GM21360 (cell line): ENCODE data around the gene TAS2R31.
A peak's percentile ranks its signal among the peaks of the same experiment; 100 is the strongest.
"Not testable (repeated sequence)": the region's sequence is repeated elsewhere in the genome, so short reads cannot be mapped to it uniquely, and the experiment has no call there.

Source experiments
- ATAC-seq: cut with Tn5 transposase; IDR thresholded peaks from one replicate; pipeline ENCODE4 v1.9.1; 2021; ENCODE audit warnings: mild to moderate bottlenecking, moderate library complexity; ENCODE audit not compliant: unreplicated experiment

Gene TAS2R31, protein sequence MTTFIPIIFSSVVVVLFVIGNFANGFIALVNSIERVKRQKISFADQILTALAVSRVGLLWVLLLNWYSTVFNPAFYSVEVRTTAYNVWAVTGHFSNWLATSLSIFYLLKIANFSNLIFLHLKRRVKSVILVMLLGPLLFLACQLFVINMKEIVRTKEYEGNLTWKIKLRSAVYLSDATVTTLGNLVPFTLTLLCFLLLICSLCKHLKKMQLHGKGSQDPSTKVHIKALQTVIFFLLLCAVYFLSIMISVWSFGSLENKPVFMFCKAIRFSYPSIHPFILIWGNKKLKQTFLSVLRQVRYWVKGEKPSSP

DNA sequence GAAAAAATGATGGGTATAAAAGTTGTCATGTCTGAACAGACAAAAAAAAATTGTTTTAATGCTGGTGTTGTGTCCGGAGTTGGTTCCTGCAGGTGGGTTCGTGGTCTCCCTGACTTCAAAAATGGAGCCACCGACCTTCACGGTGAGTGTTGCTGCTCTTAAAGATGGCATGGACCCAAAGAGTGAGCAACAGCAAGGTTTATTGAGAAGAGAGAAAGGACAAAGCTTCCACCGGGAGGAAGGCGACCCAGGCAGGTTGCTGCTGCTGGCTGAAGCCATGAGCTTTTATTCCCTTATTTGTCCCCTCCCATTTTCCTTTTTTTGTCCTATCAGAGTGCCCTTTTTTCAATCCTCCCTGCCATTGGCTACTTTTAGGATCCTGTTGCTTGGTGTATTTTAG is at the start of gene TAS2R31:
TAS2R31 (minus strand) TSS at position 101 of the 400 bp plus-strand sequence; CDS start at position 29, 72 bp downstream.
- no peak for ATAC-seq

DNA sequence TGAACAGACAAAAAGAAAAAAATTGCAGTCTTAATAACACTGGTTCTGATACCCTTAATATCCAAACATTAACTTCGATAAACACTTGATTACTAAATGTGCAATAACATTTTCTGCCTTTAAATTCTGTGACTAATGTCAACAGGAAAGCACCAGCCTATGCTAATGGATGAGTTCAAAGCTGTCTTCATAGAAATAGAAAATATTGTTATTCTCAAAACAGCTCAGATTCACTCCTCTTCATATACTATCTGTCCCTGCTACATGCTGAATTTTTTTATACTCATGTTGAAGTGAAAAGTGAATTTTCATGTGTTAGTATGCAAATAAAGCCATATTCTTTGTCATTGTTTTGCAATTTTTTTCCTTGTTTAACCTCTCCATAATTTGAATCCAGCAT is 47.0 kb upstream of the TAS2R31 start:
- ATAC-seq, result no peak

DNA sequence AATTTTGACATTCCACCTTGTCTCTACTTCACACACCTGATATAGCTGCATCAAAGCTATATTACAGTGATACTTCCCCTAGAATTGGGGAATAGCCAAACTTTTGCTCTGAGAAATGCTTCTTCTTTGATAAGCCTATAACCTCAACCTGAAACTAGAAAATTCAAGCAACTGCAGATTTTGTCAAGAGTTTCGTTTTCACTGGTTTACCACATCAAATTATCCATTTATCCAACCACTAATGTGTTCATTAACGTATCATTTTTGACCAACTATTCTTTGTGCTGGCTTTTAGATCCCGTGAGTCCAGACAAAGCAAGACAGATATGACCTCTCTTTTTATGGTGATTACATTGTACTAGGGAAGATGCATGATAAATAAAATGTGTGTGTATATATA is 44.4 kb upstream of the TAS2R31 start:
- ATAC-seq, result no peak

DNA sequence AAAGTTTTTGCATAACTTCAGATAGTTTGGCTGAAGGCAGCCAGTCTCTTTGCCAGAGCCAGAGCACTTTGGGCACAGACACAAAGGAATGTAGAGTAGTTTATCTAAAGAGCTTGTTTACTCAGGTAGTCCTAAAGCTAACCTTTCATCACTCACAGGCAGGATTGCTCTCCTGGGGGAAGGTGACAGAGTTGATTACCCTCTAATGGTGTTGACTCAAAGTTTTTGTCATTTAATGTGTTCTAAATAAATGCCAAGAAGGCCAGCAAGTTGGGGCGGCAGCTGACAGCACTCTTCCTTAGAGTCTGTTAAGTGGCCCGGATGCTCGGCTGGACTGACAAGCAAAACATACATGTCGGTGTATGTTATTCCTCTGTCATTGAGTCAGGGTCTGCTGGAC is 40.2 kb upstream of the TAS2R31 start:
- ATAC-seq, result no peak

DNA sequence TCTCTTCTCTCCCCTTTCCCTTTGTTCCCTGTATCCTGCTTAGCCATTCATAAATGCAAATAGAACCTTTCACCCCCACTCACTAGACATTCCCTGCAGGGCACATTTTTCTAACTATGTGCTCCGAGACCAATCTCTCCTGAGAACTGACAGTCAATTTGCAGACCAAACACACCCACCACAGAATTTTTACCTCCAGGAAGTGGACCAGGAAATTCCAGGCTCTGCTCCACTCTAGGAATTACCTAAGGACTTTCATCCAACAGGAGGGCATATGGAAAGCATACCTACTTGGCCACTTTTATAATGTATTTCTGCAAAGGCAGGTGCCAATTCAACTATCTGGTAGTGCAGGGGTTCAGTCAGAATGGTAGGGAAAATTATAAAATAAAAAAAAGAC is 39.8 kb upstream of the TAS2R31 start:
- no peak for ATAC-seq

DNA sequence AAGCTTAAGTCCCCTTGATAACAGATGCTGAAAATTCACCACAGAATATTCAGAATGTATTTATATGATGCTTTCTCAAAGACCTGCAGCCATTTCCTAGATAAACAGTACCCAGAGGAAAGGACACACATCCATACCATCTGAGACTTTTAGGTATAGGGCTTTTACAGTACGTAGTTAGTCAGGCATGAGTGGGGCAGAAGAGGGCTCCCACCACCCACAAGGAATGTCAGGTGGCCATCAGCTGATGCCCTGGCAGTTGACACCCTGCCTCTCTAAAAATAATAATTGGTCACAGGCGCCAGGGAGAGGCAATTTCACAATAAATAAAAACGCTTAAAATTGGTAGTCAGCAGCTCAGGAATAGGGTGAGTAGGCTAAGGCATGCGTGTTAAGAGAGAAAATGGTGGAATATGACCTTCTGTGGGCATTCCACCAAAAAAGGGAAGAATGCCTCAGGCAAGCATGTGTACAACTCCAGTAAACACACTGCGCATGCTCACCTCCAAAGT is 38.7 kb upstream of the TAS2R31 start:
- ATAC-seq, result no peak

DNA sequence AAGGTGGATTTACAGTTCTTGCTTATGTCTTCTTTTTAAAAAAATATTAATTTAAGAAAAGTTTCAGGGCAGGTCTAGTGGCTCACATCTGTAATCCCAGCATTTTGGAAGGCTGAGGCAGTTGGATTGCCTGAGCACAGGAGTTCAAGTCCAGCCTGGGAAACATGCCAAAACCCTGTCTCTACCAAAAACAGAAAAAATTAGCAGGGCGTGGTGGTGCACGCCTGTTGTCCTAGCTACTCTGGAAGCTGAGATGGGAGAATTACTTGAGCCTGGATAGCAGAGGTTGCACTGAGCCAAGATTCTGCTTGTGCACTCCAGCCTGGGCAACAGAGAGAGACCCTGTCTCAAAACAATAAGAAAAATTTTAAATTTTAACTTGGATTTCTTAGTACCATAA is 36.3 kb upstream of the TAS2R31 start:
- ATAC-seq, result no peak

DNA sequence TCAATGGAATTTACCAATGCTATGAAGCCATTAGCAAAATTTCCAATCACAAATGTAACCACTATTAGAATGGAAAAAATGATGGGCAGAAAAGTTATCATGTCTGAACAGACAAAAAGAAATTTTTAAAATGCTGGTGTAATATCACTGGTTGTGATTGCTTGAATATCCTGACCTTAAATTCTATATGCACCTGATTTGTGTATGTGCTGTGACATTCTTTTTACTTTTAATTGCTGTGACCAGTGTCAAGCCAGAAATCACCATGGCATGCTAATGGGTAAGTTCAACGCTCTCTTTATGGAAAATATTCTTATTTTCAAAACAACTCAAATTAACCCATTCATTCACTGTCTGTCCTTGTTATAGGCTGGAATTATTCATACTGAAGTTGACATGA is 31.0 kb upstream of the TAS2R31 start, which contains the start of gene TAS2R46:
TAS2R46 (minus strand) TSS at position 101 of the 400 bp plus-strand sequence; CDS start at position 101, 0 bp downstream.
- not testable (repeated sequence) for ATAC-seq

DNA sequence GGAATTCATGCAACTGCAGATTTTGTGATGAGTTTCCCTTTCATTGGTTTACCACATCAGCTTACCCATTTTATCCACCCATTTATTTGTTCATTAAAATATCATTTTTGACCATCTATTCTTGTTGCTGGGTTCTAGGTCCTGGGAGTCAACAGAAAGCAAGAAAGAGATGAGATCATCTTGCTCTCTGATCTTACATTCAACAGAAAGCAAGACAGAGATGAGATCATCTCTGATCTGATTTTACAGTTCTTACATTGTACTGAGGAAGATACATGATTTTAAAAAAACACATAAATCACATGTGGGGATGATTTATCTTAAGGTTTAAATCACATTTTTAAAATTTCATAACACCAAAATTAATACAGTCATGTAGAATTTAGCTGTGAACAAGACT is 28.6 kb upstream of the TAS2R31 start:
- ATAC-seq, result no peak

DNA sequence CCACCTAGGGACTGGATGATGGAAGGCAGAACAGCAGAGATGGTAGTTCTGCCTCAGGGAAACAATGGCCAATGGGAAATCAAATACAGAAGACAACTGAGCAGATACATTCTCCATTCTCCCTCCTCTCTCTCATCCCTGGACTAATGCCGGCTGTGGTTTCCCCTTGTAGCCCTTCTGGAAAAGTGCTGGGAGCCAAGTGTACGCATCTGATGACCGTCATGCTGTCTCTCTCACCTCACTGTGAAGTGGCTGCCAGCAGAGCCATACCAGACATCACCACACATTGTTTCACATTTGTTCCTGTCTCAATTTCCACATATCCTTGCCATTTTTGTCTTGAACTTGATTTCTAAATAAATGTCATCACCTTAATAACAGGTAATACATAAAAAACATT is 27.8 kb upstream of the TAS2R31 start:
- ATAC-seq, result no peak

DNA sequence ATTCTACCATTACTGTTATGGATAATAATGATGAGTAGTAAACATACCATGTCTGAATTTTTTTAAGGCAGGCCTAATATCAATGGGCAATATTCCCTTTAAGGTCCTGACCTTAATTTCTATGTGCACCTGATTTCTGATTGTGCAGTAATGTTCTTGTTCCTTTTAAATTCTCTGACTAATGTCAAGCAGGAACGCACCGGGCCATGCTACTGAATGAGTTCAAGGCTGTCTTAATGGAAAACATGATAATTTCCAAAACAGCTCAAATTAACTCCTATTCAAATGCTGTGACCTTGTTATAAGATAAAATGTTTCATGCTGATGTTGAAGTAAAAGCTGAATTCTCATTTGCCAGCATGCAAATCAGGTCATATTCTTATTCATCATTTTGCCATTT is 24.1 kb upstream of the TAS2R31 start:
- ATAC-seq, result no peak

DNA sequence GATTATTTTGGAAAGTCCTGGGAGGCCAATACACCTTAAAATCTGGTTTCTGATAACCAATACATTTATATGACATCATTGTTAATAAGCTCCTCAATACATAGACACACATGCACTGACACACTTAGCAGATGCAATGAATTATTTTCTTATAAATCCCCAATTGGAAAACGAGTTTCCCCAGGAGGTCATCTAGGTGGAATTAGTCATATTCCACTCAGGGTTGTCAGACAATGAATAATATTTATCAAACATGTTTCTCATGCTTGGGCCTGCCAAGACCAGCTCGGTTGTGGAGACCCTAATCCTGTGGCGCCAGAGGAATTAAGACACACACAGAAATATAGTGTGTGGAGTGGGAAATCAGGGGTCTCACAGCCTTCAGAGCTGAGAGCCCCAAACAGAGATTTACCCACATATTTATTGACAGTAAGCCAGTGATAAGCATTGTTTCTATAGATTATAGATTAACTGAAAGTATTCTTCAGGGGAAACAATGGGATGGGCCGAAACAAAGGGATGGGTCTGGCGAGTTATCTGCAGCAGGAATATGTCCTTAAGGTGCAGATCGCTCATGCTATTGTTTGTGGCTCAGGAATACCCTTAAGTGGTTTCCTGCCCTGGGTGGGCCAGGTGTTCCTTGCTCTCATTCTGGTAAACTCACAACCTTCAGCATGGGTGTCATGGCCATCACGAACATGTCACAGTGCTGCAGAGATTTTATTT is 18.8 kb upstream of the TAS2R31 start:
- not testable (repeated sequence) for ATAC-seq

DNA sequence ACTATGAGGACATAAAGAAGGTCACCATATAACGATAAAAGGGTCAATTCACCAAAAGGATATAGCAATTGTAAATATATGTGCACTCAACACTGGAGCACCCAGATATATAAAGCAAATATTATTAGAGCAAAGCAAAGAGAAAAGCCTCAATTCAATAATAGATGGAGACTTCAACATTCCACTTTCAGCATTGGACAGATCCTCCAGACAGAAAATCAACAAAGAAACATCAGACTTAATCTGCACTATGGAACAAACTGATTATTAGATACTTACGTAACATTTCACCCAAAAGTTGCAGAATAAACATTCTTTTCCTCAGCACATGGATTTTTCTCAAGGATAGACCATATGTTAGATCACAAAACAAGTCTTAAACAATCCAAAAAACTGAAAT is 10.2 kb upstream of the TAS2R31 start:
- ATAC-seq, result not testable (repeated sequence)

DNA sequence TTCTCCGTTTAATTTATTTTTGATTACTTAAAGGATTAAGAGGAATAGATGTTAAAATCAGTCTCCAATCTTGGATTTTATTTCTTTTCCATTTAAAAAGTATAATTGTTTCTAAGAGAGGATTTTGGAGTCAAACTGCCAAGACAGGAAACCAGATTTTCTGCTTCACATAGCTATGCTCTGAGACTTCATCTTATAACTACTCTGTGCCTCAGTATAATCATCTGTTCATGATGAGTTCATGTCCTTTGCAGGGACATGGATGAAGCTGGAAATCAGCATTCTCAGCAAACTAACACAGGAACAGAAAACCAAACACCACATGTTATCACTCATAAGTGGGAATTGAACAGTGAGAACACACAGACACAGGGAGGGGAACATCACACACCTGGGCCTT is 9.0 kb upstream of the TAS2R31 start:
- no peak for ATAC-seq

DNA sequence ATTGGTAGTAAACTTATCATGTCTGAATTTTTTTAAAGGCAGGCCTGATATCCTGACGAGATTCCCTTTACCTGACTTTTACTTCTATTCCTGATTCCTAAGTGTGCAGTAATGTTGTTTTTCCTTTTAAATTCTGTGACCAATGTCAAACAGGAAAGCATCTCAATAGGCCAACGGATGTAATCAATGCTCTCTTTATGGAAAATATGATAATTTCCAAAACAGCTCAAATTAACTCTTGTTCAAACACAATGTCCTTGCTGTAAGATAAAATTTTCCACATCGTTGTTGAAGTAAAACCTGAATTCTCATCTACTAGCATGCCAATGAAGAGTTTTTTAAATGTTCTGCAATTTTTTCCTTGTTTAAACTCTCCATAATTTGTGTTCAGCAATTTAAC is 8.0 kb upstream of the TAS2R31 start:
- ATAC-seq, result no peak

DNA sequence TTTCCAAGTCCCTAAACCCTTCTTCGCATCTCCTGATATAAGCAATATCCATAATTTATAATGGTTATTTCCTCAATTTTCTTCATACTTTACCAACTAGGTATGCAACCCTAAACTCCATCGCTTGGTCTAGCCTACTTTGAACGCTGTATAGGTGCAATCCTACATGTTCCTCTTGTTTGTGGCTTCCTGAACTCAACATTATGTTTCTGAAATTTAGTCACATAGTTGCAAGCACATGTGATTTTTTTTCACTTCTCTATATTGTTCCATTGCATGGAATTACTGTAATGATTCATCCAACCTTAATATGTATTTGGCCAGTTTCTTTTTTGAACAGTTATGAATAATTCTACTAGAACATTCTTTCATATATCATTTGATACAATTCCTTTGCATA is 2.8 kb upstream of the TAS2R31 start:
- peak; percentile 57 for ATAC-seq

DNA sequence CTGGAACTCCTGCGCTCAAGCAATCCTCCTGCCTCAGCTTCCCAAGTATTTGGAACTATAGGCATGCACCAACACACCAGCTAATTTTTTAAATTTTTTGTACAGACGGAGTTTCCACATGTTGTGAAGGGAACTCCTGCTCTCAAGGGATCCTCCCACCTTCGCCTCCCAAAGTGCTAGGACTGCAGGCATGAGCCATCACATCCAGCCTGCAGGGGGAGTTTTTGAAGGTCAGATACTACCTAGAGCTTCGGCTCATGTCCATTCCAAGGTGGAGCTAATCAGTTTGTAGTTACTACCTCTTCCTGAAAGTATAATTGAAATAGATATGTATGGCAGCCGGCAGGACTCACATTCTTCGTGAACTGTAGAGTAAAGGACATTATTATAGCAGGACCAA is 5.1 kb downstream of the TAS2R31 start:
- no peak for ATAC-seq

DNA sequence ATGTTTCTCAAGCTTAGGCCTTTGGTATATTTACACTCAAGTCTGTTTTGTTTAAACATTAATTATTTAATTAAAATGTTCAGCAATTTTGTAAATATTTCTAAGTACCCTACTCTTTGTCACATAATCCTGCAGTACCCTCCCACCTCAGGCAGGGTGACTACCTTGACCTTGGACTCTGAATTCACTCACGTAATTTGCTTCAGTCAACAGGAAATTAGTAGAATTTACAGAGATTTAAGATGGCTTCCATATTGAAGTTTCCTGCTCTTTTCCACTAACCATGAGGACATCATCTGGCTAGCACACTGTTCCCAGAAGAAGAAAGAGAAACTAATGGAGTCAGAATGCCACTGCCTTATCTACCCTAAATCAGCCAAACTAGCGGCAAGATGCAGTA is 7.8 kb downstream of the TAS2R31 start:
- ATAC-seq, result no peak

DNA sequence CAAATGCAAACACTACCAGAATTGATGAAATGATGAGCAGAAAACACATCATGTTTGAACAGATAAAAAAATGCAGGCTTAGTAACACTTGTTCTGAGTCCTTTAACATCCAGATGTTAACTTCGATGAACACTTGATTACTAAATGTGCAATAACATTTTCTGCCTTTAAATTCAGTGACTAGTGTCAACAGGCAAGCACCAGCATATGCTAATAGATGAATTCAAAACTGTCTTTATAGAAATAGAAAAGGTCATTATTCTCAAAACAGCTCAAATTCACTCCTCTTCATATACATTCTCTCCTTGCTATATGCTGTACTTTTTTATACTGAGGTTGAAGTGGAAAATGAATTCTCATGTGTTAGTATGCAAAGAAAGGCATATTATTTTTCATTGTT is 8.7 kb downstream of the TAS2R31 start, which contains the start of gene TAS2R19:
TAS2R19 (minus strand) TSS at position 101 of the 400 bp plus-strand sequence; CDS start at position 52, 49 bp downstream.
- ATAC-seq, result no peak

DNA sequence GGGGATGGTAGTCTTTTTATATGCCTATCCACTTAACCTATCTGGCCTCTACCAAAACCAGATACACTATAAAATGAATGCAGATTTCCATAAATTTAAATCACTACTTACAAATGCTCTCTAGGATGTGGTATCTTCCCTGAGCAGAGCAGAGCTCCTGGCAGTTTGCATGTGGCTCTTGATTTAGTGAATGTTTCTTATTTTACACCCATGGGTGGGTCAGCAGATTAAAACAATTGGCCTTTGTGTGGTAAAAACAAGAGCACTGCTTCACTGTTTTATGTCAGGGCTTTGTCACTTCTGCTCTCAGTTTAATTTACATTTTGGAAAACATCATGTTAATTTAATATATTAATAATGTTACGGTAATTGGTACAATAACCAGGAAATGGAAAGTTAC is 14.3 kb downstream of the TAS2R31 start:
- ATAC-seq, result no peak

DNA sequence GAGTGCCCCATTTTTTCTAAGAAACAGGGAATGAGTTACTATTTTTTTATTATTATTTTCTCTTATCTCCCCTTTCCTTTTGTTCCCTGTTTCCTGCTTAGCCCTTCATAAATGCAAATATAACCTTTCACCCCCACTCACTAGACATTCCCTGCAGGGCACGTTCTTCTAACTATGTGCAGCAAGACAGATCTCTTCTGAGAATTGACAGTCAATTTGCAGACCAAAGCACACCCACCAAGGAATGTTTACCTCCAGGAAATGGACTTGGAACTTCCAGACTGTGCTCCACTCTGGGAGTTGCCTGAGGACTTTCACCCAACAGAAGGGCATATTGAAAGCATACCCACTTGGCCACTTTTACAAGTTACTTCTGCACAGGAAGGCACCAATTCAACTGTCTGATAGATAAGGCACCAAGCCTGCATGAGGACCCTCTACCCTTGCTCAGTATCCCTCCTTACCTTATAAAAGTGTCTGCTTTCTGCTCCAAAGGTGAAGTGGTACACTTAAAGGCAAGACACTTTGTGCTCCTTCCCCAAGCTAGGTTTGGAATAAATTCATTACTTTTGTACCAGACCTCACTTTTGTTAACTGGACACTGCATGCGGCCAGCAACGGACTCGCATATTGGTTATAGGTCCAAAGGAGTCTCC is 15.3 kb downstream of the TAS2R31 start:
- no peak for ATAC-seq

DNA sequence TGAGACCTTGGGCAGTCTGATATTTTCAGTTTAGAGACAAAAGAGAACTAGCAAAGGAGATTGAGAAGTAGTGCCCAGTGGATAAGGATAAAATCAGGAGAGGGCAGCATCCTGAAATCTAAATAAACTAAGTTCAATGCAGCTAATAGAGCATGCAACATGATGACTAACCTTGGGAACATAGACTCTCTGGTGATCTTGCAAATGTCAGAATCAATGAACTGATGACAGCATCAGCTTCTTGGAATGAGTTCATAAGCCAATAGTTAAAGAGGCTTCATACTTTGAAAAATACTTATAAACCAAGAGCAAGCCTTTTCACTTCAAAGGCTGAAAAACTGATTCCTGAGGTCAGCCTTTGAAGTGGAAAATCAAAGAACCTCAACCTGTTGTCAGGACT is 17.0 kb downstream of the TAS2R31 start:
- no peak for ATAC-seq
